ENCODE results near the gene RALGPS2. TPM values are rescaled to one million over a fixed set of nuclear protein-coding genes. Genes with fewer than 3 reads are reported as not detected.

The RALGPS2 gene
- total and polyA plus RNA-seq, 2 of the 13 experiments (the other 11 are each of a cell fraction or from before 2014, with no cell fraction given) = 15.6 to 36.0 TPM

GRCh38 chr1:178724728-178725465, at the start of gene RALGPS2 (continued):
- TF ChIP-seq ZMYM4 (CRISPR knock-in tag; IDR thresholded peaks at IDR 0.05) (peak; percentile 63; the same call in 1 of the 2 replicates), ZNF503 (CRISPR knock-in tag; IDR thresholded peaks at IDR 0.05) (0 out of 2 replicates have a peak, but pooled peaks have one; percentile 26), ZNF790 (CRISPR knock-in tag; IDR thresholded peaks at IDR 0.05; ENCODE audit: borderline replicate concordance) (no peak), ZNF251 (CRISPR knock-in tag; IDR thresholded peaks at IDR 0.05) (no peak), NFE2L1 (CRISPR knock-in tag; IDR thresholded peaks at IDR 0.05; ENCODE audit: borderline replicate concordance) (no peak), SMC3 (IDR thresholded peaks at IDR 0.05; ENCODE audit: low read length) (no peak), SMARCE1 (IDR thresholded peaks at IDR 0.05; ENCODE audit: borderline replicate concordance) (no peak), HIVEP1 (CRISPR knock-in tag; IDR thresholded peaks at IDR 0.05) (no peak), SALL1 (CRISPR knock-in tag; IDR thresholded peaks at IDR 0.05) (peak; percentile 71), ZNF530 (CRISPR knock-in tag; IDR thresholded peaks at IDR 0.05; ENCODE audit: low read depth) (no peak), SCMH1 (CRISPR knock-in tag; IDR thresholded peaks at IDR 0.05; ENCODE audit: borderline replicate concordance) (no peak), ZBTB34 (CRISPR knock-in tag; IDR thresholded peaks at IDR 0.05) (no peak), RBM39 (IDR thresholded peaks at IDR 0.05; ENCODE audit: low read depth, low read length, poor library complexity, severe bottlenecking) (peak; percentile 57), ESRRA (CRISPR knock-in tag; IDR thresholded peaks at IDR 0.05; ENCODE audit: low read depth) (0 out of 2 replicates have a peak, but pooled peaks have one; percentile 53), RFXAP (CRISPR knock-in tag; IDR thresholded peaks at IDR 0.05; ENCODE audit: borderline replicate concordance) (0 out of 2 replicates have a peak, but pooled peaks have one; percentile 54), NR2F2 (IDR thresholded peaks at IDR 0.05; ENCODE audit: borderline replicate concordance, low read depth) (no peak), SRY (CRISPR knock-in tag; IDR thresholded peaks at IDR 0.05) (no peak), ZNF580 (CRISPR knock-in tag; IDR thresholded peaks at IDR 0.05; ENCODE audit: borderline replicate concordance, low read depth) (no peak), ZNF512B (CRISPR knock-in tag; IDR thresholded peaks at IDR 0.05; ENCODE audit: borderline replicate concordance) (peak; percentile 77; the same call in 1 of the 2 replicates), ZNF317 (CRISPR knock-in tag; IDR thresholded peaks at IDR 0.05) (no peak), KDM2A (CRISPR knock-in tag; IDR thresholded peaks at IDR 0.05; ENCODE audit: borderline replicate concordance, low read depth) (peak; percentile 73), PRMT3 (CRISPR knock-in tag; IDR thresholded peaks at IDR 0.05; ENCODE audit: borderline replicate concordance, low read depth) (no peak)

All from HepG2 (cell line).